Neural cell (in vitro differentiated cells): ENCODE data around the gene CPT1A. TPM values are rescaled to one million over a fixed set of nuclear protein-coding genes. Genes with fewer than 3 reads are reported as not detected.

Experiments
- H2AFZ ChIP-seq: fragments of 200-600, 300-800 bp; sonication (generic), shearing (Covaris generic); 2 replicates; pipeline ENCODE4 v1.6.0; 2014; ENCODE audit warnings: low read depth, mild to moderate bottlenecking, antibody characterized with exemption, low read length, moderate library complexity
- H3F3A ChIP-seq: fragments of 200-600 bp; shearing (Covaris generic); 2 replicates; pipeline ENCODE4 v1.6.1; 2016; ENCODE audit warnings: mild to moderate bottlenecking, moderate library complexity, mixed read lengths, antibody characterized with exemption, low read length; ENCODE audit not compliant: insufficient read depth, poor library complexity, severe bottlenecking
- H3K27ac ChIP-seq: fragments of 200-600, 300-800 bp; sonication (generic), shearing (Covaris generic); 2 replicates; pipeline ENCODE4 v1.5.1; 2014; ENCODE audit warnings: mild to moderate bottlenecking, low read length, moderate library complexity
- H3K27me3 ChIP-seq: fragments of 300-800, 200-600 bp; sonication (generic), shearing (Covaris generic); 2 replicates; pipeline ENCODE4 v1.6.0; 2014; ENCODE audit warnings: mild to moderate bottlenecking, low read depth, low read length, moderate library complexity; ENCODE audit not compliant: insufficient read depth
- H3K36me3 ChIP-seq: fragments of 300-800, 200-600 bp; sonication (generic), shearing (Covaris generic); 2 replicates; pipeline ENCODE4 v1.5.1; 2014; ENCODE audit warnings: mild to moderate bottlenecking, antibody characterized with exemption, low read length, moderate library complexity; ENCODE audit not compliant: insufficient read depth
- H3K4me2 ChIP-seq: fragments of 300-800, 200-600 bp; sonication (generic), shearing (Covaris generic); 2 replicates; pipeline ENCODE4 v1.6.0; 2014; ENCODE audit warnings: mild to moderate bottlenecking, low read length
- H3K4me3 ChIP-seq: fragments of 300-800, 200-600 bp; sonication (generic), shearing (Covaris generic); 2 replicates; pipeline ENCODE4 v1.5.1; 2014; ENCODE audit warnings: mild to moderate bottlenecking, low read length, moderate library complexity
- H3K79me2 ChIP-seq: fragments of 200-600 bp; shearing (Covaris generic); replicated peaks from 2 replicates; pipeline ENCODE4 v1.6.0; 2014; ENCODE audit warnings: mild to moderate bottlenecking, low read length, moderate library complexity; ENCODE audit not compliant: insufficient read depth
- H3K9ac ChIP-seq: fragments of 300-800, 200-600 bp; sonication (generic), shearing (Covaris generic); 2 replicates; pipeline ENCODE4 v1.6.1; 2016; ENCODE audit warnings: mild to moderate bottlenecking, low read length, mixed read lengths
- H3K9me2 ChIP-seq: fragments of 200-600 bp; shearing (Covaris generic); 2 replicates; pipeline ENCODE4 v1.6.1; 2016; ENCODE audit warnings: mild to moderate bottlenecking, low read length, mixed read lengths; ENCODE audit not compliant: insufficient read depth
- H3K9me3 ChIP-seq: fragments of 200-600, 300-800 bp; sonication (generic), shearing (Covaris generic); 2 replicates; pipeline ENCODE4 v1.6.1; 2016; ENCODE audit warnings: mild to moderate bottlenecking, mixed run types, low read length, moderate library complexity, mixed read lengths
- H4K20me1 ChIP-seq: fragments of 200-600 bp; shearing (Covaris generic); 2 replicates; pipeline ENCODE4 v1.6.1; 2016; ENCODE audit warnings: mild to moderate bottlenecking, mixed run types; ENCODE audit not compliant: insufficient read depth
- CTCF ChIP-seq: fragments of 450-650 bp; IDR thresholded peaks from 2 replicates; pipeline ENCODE4 v1.5.1; 2014; ENCODE audit warnings: antibody characterized with exemption, mild to moderate bottlenecking, moderate library complexity; ENCODE audit not compliant: poor library complexity, severe bottlenecking
- EP300 ChIP-seq: fragments of 450-650 bp; conservative IDR thresholded peaks from 2 replicates; pipeline ENCODE4 v1.6.1; 2014; ENCODE audit warnings: antibody characterized with exemption, mild to moderate bottlenecking, moderate library complexity; ENCODE audit not compliant: poor library complexity, severe bottlenecking
- EZH2 ChIP-seq: fragments of 200-600, 300-800 bp; shearing (Covaris generic), sonication (generic); IDR thresholded peaks from 2 replicates; pipeline ENCODE4 v1.6.1; 2014; ENCODE audit warnings: antibody characterized with exemption, low read length, borderline replicate concordance, mild to moderate bottlenecking; ENCODE audit not compliant: insufficient read depth, poor library complexity, severe bottlenecking
- MXI1 ChIP-seq: fragments of 450-650 bp; conservative IDR thresholded peaks from 2 replicates; pipeline ENCODE4 v1.6.1; 2014; ENCODE audit warnings: antibody characterized with exemption, mild to moderate bottlenecking; ENCODE audit not compliant: poor library complexity, severe bottlenecking
- POLR2AphosphoS5 ChIP-seq: IDR thresholded peaks from 2 replicates; pipeline ENCODE4 v1.6.1; 2012
- REST ChIP-seq: IDR thresholded peaks from 2 replicates; pipeline ENCODE4 v1.6.1; 2012; ENCODE audit warnings: borderline replicate concordance
- SMC3 ChIP-seq: fragments of 450-650 bp; conservative IDR thresholded peaks from 2 replicates; pipeline ENCODE4 v1.6.1; 2014; ENCODE audit warnings: antibody characterized with exemption, mild to moderate bottlenecking, moderate library complexity; ENCODE audit not compliant: poor library complexity
- TAF1 ChIP-seq: IDR thresholded peaks from 2 replicates; pipeline ENCODE4 v1.6.1; 2012; ENCODE audit warnings: low read depth
- polyA plus RNA-seq: library from polyadenylated mRNA; depleted of rRNA; stranded (reverse); fragments of >200 nt; gene quantifications from 2 replicates; pipeline ENCODE4 v1.2.3, GENCODE V29; 2014

CPT1A gene
- polyA plus RNA-seq, 1 donor from 2014 or later = 0.35 TPM

GRCh38 chr11:68704887-68705286 lies 136.8 kb downstream of the CPT1A start:
- Histone ChIP-seq H3K9me2 (no peaks in the 10 kb centered on the region), H3K4me3 (no peak overlapping the region), H4K20me1 (no peaks in the 10 kb centered on the region), H2AFZ (no peak overlapping the region), H3K27ac (no peak overlapping the region), H3K79me2 (no peaks in the 10 kb centered on the region), H3K4me2 (no peak overlapping the region), H3K27me3 (no peaks in the 10 kb centered on the region), H3K36me3 (no peaks in the 10 kb centered on the region), H3K9ac (no peak overlapping the region), H3F3A (no peaks in the 10 kb centered on the region), H3K9me3 (no peaks in the 10 kb centered on the region)
- TF ChIP-seq REST = no peak
- no peak for TF ChIP-seq MXI1
- no peak for TF ChIP-seq SMC3
- TF ChIP-seq CTCF = no peak
- no peak for TF ChIP-seq EZH2
- TF ChIP-seq EP300 = no peak
- TF ChIP-seq TAF1 = no peak
- TF ChIP-seq POLR2AphosphoS5 = no peak

Other genes with a start within 250 kb of the CPT1A start
- gene GAL, start 157.4 kb downstream of the CPT1A start, polyA plus RNA-seq = 2.1 and 2.2 TPM in 2 replicates
- gene TESMIN, start 90.4 kb downstream of the CPT1A start, polyA plus RNA-seq = not detected in 2 replicates
- 137 and 139 TPM in 2 replicates for gene MRPL21, start 61.9 kb upstream of the CPT1A start, polyA plus RNA-seq
- gene IGHMBP2, start 62.0 kb upstream of the CPT1A start, polyA plus RNA-seq = 9.5 and 12.9 TPM in 2 replicates
- gene MRGPRD, start 139.1 kb upstream of the CPT1A start, polyA plus RNA-seq = not detected in 2 replicates
- not detected in 2 replicates for gene MRGPRF, start 171.3 kb upstream of the CPT1A start, polyA plus RNA-seq
- gene TPCN2, start 207.0 kb upstream of the CPT1A start, polyA plus RNA-seq = 14.1 and 14.2 TPM in 2 replicates